Neutrophil (primary cell): ENCODE measurements around the gene INHBA.

Experiments used
- H3K27ac ChIP-seq: fragments of 200-600 bp; sonication (generic); 2 replicates; pipeline ENCODE4 v1.5.1; 2016; ENCODE audit warnings: mild to moderate bottlenecking, moderate library complexity
- H3K27me3 ChIP-seq: fragments of 200-600 bp; sonication (generic); 2 replicates; pipeline ENCODE4 v1.6.0; 2016; ENCODE audit warnings: mild to moderate bottlenecking
- H3K36me3 ChIP-seq: fragments of 200-600 bp; sonication (generic); 2 replicates; pipeline ENCODE4 v1.5.1; 2017
- H3K4me1 ChIP-seq, 2 experiments: fragments of 200-600 bp in 1 of 2; sonication (generic) in 1 of 2; 1 replicate in 1 of 2; 2 replicates in 1 of 2; pipeline versions ENCODE4 v1.5.1 to v1.6.1; 2013 to 2016; ENCODE audit warnings: low read depth in 1 of 2, low read length in 1 of 2, mild to moderate bottlenecking in 1 of 2, moderate library complexity in 1 of 2; ENCODE audit not compliant: control insufficient read depth in 1 of 2, insufficient read depth in 1 of 2
- H3K4me3 ChIP-seq, 2 experiments: fragments of 200-600 bp in 1 of 2; sonication (generic) in 1 of 2; 1 replicate in 1 of 2; 2 replicates in 1 of 2; pipeline ENCODE4 v1.5.1; 2013 to 2016; ENCODE audit warnings: low read depth in 1 of 2, low read length in 1 of 2, mild to moderate bottlenecking in 1 of 2, moderate library complexity in 1 of 2
- H3K9me3 ChIP-seq: fragments of 200-600 bp; sonication (generic); 2 replicates; pipeline ENCODE4 v1.5.1; 2016
- CTCF ChIP-seq: fragments of 200-600 bp; sonication (generic); IDR thresholded peaks from 2 replicates; pipeline ENCODE4 v1.5.1; 2016; ENCODE audit warnings: antibody characterized with exemption

INHBA gene

GRCh38 chr7:41706228-41706930, 3.5 kb upstream of the INHBA start:
- peak overlapping the region; percentile 85 for H3K27ac ChIP-seq

GRCh38 chr7:41705109-41705901, 2.4 kb upstream of the INHBA start:
- Histone ChIP-seq H3K27ac (peak overlapping the region; percentile 85), H3K4me1 (peaks cover 56 to 58% of the 10 kb centered on the region in 2 experiments), H3K27me3 (no peaks in the 10 kb centered on the region), H3K36me3 (no peaks in the 10 kb centered on the region), H3K9me3 (no peaks in the 10 kb centered on the region), H3K4me3 (peak overlapping the region; percentile 72 to 79)
- peak; percentile 93 for TF ChIP-seq CTCF

More at GRCh38 chr7:41706228-41706930, 3.5 kb upstream of the INHBA start:
- no peaks in the 10 kb centered on the region for H3K27me3 ChIP-seq
- no peaks in the 10 kb centered on the region for H3K9me3 ChIP-seq
- peak overlapping the region in 1 of 2 experiments; percentile 79 for H3K4me3 ChIP-seq
- peaks cover 51 to 52% of the 10 kb centered on the region in 2 experiments for H3K4me1 ChIP-seq
- no peak for TF ChIP-seq CTCF
- no peaks in the 10 kb centered on the region for H3K36me3 ChIP-seq

GRCh38 chr7:41701068-41701941, 1.6 kb downstream of the INHBA start:
- H3K27me3 ChIP-seq, result no peaks in the 10 kb centered on the region
- no peak overlapping the region for H3K4me3 ChIP-seq
- TF ChIP-seq CTCF, result no peak

GRCh38 chr7:41700044-41700471, 2.8 kb downstream of the INHBA start:
- no peaks in the 10 kb centered on the region for H3K36me3 ChIP-seq
- no peak for TF ChIP-seq CTCF
- H3K4me3 ChIP-seq, result peak overlapping the region; percentile 59 to 64
- no peaks in the 10 kb centered on the region for H3K27me3 ChIP-seq
- peaks cover 70% of the 10 kb centered on the region in 2 experiments for H3K4me1 ChIP-seq
- no peaks in the 10 kb centered on the region for H3K9me3 ChIP-seq
- peak overlapping the region; percentile 80 for H3K27ac ChIP-seq

More at GRCh38 chr7:41701068-41701941, 1.6 kb downstream of the INHBA start:
- peak overlapping the region; percentile 80 for H3K27ac ChIP-seq
- no peaks in the 10 kb centered on the region for H3K9me3 ChIP-seq
- no peaks in the 10 kb centered on the region for H3K36me3 ChIP-seq
- H3K4me1 ChIP-seq, result peaks cover 69% of the 10 kb centered on the region in 2 experiments

GRCh38 chr7:41699516-41699915, 3.4 kb downstream of the INHBA start:
- Histone ChIP-seq H3K27ac (peak overlapping the region; percentile 80), H3K27me3 (no peaks in the 10 kb centered on the region), H3K9me3 (no peaks in the 10 kb centered on the region), H3K36me3 (no peaks in the 10 kb centered on the region), H3K4me1 (peaks cover 70 to 71% of the 10 kb centered on the region in 2 experiments), H3K4me3 (peak overlapping the region; percentile 59 to 64)
- TF ChIP-seq CTCF, result no peak
